ENCODE results near the gene SSH3.

SSH3 gene

GRCh38 chr11:67351275-67352005 lies 48.1 kb downstream of the SSH3 start:
- DNase-seq = peak; percentile 56 to 61

GRCh38 chr11:67352546-67353316 lies 49.4 kb downstream of the SSH3 start:
- no peak for DNase-seq

GRCh38 chr11:67353317-67354074 lies 50.2 kb downstream of the SSH3 start, which contains the start of gene POLD4:
Gene POLD4 (minus strand): TSS chr11:67353546. CDS start chr11:67353399, 147 bp downstream.
- peak; percentile 94 for DNase-seq

- DNase-seq = no peak
Observed at GRCh38 chr11:67354075-67355022, 51.0 kb downstream of the SSH3 start.

GRCh38 chr11:67355023-67355793 lies 51.9 kb downstream of the SSH3 start:
- DNase-seq = no peak

- no peak for DNase-seq
Observed at GRCh38 chr11:67355794-67356386, 52.6 kb downstream of the SSH3 start.

GRCh38 chr11:67356387-67356863 lies 53.1 kb downstream of the SSH3 start:
- DNase-seq = no peak

GRCh38 chr11:67356864-67357561 lies 53.7 kb downstream of the SSH3 start:
- peak; percentile 54 to 56 for DNase-seq

GRCh38 chr11:67357831-67358670 lies 54.7 kb downstream of the SSH3 start:
- no peak for DNase-seq
